ENCODE results near the gene TNS3.
A peak's percentile ranks its signal among the peaks of the same experiment; 100 is the strongest.

TNS3 gene

DNA sequence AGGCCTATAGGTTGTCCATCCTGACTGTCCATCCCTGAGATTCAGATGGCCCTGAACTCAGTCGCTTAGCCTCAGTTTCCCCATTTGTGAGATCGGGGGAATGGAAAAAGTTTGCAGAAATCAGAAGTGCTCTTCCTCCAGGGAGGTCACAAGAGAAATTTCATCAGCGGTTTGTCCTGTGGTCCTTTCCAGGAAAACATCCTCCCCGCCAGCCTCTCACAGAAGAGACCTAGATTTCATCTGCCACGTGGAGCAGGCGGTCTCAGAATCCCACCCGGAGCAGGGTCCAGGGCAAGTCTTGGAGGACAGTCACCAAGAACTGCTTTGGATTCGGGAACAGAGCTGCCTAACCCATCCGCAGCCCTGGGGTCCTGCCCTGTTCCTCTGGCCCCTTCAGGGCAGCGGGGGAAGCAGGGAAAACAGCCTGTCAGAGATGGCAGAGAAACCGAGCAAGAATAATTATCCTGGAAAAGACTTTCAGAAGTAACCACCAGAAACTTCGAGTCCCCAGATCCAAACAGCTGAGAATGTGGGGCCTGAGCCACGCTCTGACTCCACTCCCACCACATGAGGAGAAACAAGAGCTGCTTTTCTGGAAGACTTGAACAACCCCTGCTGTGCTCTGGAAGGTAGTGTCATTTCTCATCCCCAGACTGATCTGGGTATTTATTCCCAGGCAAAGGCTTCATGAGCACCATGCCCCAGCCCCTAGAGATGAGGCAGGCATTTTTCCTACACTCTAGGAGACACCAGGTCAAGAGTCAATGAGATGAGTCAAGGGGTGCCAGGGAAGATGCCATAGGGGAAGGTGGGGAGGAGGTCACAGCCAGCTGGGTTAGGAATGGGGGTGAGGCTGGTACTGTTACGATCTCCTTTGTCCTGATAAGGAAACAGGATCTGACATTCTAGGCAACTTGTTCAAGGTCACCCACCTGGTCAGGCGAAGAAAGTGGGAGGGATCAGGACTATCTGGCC, 1.1 kb upstream of the TNS3 start:
- DNase-seq, result no peak
- Histone ChIP-seq H3K27ac (ENCODE audit: low read length) (no peak overlapping the region), H3K9ac (ENCODE audit: low read length) (no peak overlapping the region), H3K4me2 (ENCODE audit: low read depth, low read length) (no peak overlapping the region; the same call in 1 of the 2 replicates), H3K9me2 (replicated peaks; ENCODE audit: insufficient read depth, low read length) (no peaks in the 10 kb centered on the region), H3K4me3 (ENCODE audit: low read length) (no peak overlapping the region), H2AFZ (ENCODE audit: low read length) (no peak overlapping the region), H3K27me3 (replicated peaks; ENCODE audit: insufficient read depth, low read length) (no peaks in the 10 kb centered on the region; the same call in 1 of the 2 replicates), H3F3A (ENCODE audit: insufficient read depth, low read length) (no peaks in the 10 kb centered on the region), H3K36me3 (replicated peaks; ENCODE audit: insufficient read depth, low read length) (no peaks in the 10 kb centered on the region), H4K20me1 (ENCODE audit: insufficient read depth, low read length) (no peaks in the 10 kb centered on the region), H3K79me2 (ENCODE audit: low read length) (peaks cover 37% of the 10 kb centered on the region), H3K9me3 (replicated peaks; ENCODE audit: insufficient read depth, low read length) (no peaks in the 10 kb centered on the region), H3K4me1 (ENCODE audit: low read length) (0 out of 2 replicates have a peak, but pooled peaks cover 7% of the 10 kb centered on the region)
- no peak for TF ChIP-seq EZH2 (optimal IDR thresholded peaks at IDR 0.05; ENCODE audit: low read depth, low read length)
- no peak for TF ChIP-seq EZH2phosphoT487 (IDR thresholded peaks at IDR 0.05; ENCODE audit: low read length)
- TF ChIP-seq, protein P1, sequence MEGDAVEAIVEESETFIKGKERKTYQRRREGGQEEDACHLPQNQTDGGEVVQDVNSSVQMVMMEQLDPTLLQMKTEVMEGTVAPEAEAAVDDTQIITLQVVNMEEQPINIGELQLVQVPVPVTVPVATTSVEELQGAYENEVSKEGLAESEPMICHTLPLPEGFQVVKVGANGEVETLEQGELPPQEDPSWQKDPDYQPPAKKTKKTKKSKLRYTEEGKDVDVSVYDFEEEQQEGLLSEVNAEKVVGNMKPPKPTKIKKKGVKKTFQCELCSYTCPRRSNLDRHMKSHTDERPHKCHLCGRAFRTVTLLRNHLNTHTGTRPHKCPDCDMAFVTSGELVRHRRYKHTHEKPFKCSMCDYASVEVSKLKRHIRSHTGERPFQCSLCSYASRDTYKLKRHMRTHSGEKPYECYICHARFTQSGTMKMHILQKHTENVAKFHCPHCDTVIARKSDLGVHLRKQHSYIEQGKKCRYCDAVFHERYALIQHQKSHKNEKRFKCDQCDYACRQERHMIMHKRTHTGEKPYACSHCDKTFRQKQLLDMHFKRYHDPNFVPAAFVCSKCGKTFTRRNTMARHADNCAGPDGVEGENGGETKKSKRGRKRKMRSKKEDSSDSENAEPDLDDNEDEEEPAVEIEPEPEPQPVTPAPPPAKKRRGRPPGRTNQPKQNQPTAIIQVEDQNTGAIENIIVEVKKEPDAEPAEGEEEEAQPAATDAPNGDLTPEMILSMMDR (IDR thresholded peaks at IDR 0.05; ENCODE audit: low read length), result no peak

- peaks cover 52% of the 10 kb centered on the region for H3K79me2 ChIP-seq (ENCODE audit: low read length)
- peaks cover 14% of the 10 kb centered on the region for H3K4me1 ChIP-seq (ENCODE audit: low read length)
- H3K4me3 ChIP-seq (ENCODE audit: low read length), result peak overlapping the region; percentile 91
- H3F3A ChIP-seq (ENCODE audit: insufficient read depth, low read length), result no peaks in the 10 kb centered on the region
- no peak overlapping the region for H3K27ac ChIP-seq (ENCODE audit: low read length)
- H3K27me3 ChIP-seq (replicated peaks; ENCODE audit: insufficient read depth, low read length), result no peaks in the 10 kb centered on the region; the same call in 1 of the 2 replicates
- peak overlapping the region; percentile 91 for H2AFZ ChIP-seq (ENCODE audit: low read length)
- no peaks in the 10 kb centered on the region; the same call in 1 of the 2 replicates for H4K20me1 ChIP-seq (ENCODE audit: insufficient read depth, low read length)
- no peaks in the 10 kb centered on the region for H3K36me3 ChIP-seq (replicated peaks; ENCODE audit: insufficient read depth, low read length)
- TF ChIP-seq EZH2phosphoT487 (IDR thresholded peaks at IDR 0.05; ENCODE audit: low read length) (no peak), EZH2 (optimal IDR thresholded peaks at IDR 0.05; ENCODE audit: low read depth, low read length) (no peak)
- TF ChIP-seq, protein P1 (IDR thresholded peaks at IDR 0.05; ENCODE audit: low read length), result no peak
- H3K9me3 ChIP-seq (replicated peaks; ENCODE audit: insufficient read depth, low read length), result no peaks in the 10 kb centered on the region
- H3K9ac ChIP-seq (ENCODE audit: low read length), result peak overlapping the region; percentile 88
- peak; percentile 23 for DNase-seq
- H3K9me2 ChIP-seq (replicated peaks; ENCODE audit: insufficient read depth, low read length), result no peaks in the 10 kb centered on the region
- H3K4me2 ChIP-seq (ENCODE audit: low read depth, low read length), result peak overlapping the region; percentile 92
Measured at GRCh38 chr7:47581438-47581803, 490 bp downstream of the TNS3 start.

GRCh38 chr7:47580811-47581331, 1.0 kb downstream of the TNS3 start:
- peak; percentile 37 for DNase-seq
- TF ChIP-seq EZH2phosphoT487 (IDR thresholded peaks at IDR 0.05; ENCODE audit: low read length) (no peak), EZH2 (optimal IDR thresholded peaks at IDR 0.05; ENCODE audit: low read depth, low read length) (no peak)
- TF ChIP-seq, protein P1 (IDR thresholded peaks at IDR 0.05; ENCODE audit: low read length), result peak; percentile 26
- H4K20me1 ChIP-seq (ENCODE audit: insufficient read depth, low read length), result no peaks in the 10 kb centered on the region; the same call in 1 of the 2 replicates
- peaks cover 3% of the 10 kb centered on the region; the same call in 1 of the 2 replicates for H3F3A ChIP-seq (ENCODE audit: insufficient read depth, low read length)
- no peaks in the 10 kb centered on the region; the same call in 1 of the 2 replicates for H3K27me3 ChIP-seq (replicated peaks; ENCODE audit: insufficient read depth, low read length)
- H3K4me1 ChIP-seq (ENCODE audit: low read length), result peaks cover 19% of the 10 kb centered on the region
- peaks cover 57% of the 10 kb centered on the region for H3K79me2 ChIP-seq (ENCODE audit: low read length)
- no peaks in the 10 kb centered on the region for H3K9me2 ChIP-seq (replicated peaks; ENCODE audit: insufficient read depth, low read length)
- H3K4me2 ChIP-seq (ENCODE audit: low read depth, low read length), result peak overlapping the region; percentile 92
- H3K4me3 ChIP-seq (ENCODE audit: low read length), result peak overlapping the region; percentile 91
- H3K27ac ChIP-seq (ENCODE audit: low read length), result no peak overlapping the region
- H3K36me3 ChIP-seq (replicated peaks; ENCODE audit: insufficient read depth, low read length), result no peaks in the 10 kb centered on the region
- H3K9ac ChIP-seq (ENCODE audit: low read length), result peak overlapping the region; percentile 88
- H2AFZ ChIP-seq (ENCODE audit: low read length), result peak overlapping the region; percentile 91
- no peaks in the 10 kb centered on the region for H3K9me3 ChIP-seq (replicated peaks; ENCODE audit: insufficient read depth, low read length)
